Panc1 (cell line): ENCODE results near the gene KIF3A. TPM values are rescaled to one million over a fixed set of nuclear protein-coding genes. Genes with fewer than 3 reads are reported as not detected.

Experiments
- ATAC-seq: fragments of 200-7000 bp; cut with Tn5 transposase; 2 replicates; pipeline ENCODE4 v1.9.1; 2020; ENCODE audit warnings: mild to moderate bottlenecking, moderate library complexity
- BruUV-seq: library from RNA; stranded (reverse); fragments of 400-500 nt; replicated peaks from 2 replicates; lab custom pipeline; 2021; lab: Mats Ljungman, UMichigan
- CTCF ChIA-PET: fragments of 300-600 bp; sonication (Branson Sonifier 250); formaldehyde crosslinking; loops from one replicate; lab custom pipeline; 2022; ENCODE audit warnings: antibody characterized with exemption; lab: Charles Lee
- POLR2A ChIA-PET: fragments of 300-600 bp; sonication (Branson Sonifier 250); formaldehyde crosslinking; loops from one replicate; lab custom pipeline; 2022; ENCODE audit warnings: antibody characterized with exemption; lab: Charles Lee
- DNase-seq: peaks from one replicate; pipeline ENCODE4 v3.0.0-alpha.2; 2010; ENCODE audit warnings: low read depth, low spot score
- H3K27ac ChIP-seq: 2 replicates; pipeline ENCODE4 v1.5.1; 2011; ENCODE audit warnings: mild to moderate bottlenecking, low read length, inconsistent platforms
- H3K27me3 ChIP-seq: fragments of 200-500 bp; sonication (Bioruptor generic); 2 replicates; pipeline ENCODE4 v1.6.0; 2014; ENCODE audit warnings: low read length, inconsistent platforms; ENCODE audit not compliant: control insufficient read depth, insufficient read depth
- H3K36me3 ChIP-seq: fragments of 200-500 bp; sonication (Bioruptor generic); 2 replicates; pipeline ENCODE4 v1.5.1; 2014; ENCODE audit warnings: inconsistent platforms, mild to moderate bottlenecking, low read length, moderate library complexity; ENCODE audit not compliant: control insufficient read depth, insufficient read depth
- H3K4me1 ChIP-seq: 2 replicates; pipeline ENCODE4 v1.5.1; 2011; ENCODE audit warnings: inconsistent platforms, mild to moderate bottlenecking, low read length, moderate library complexity; ENCODE audit not compliant: control insufficient read depth, insufficient read depth
- H3K4me3 ChIP-seq, 2 experiments: 2 replicates each; pipeline ENCODE4 v1.5.1; 2011 to 2012; ENCODE audit warnings: low read depth in 2 of 2, low read length in 2 of 2, mild to moderate bottlenecking in 2 of 2, inconsistent platforms in 1 of 2, moderate library complexity in 1 of 2
- H3K9me3 ChIP-seq: fragments of 200-500 bp; sonication (Bioruptor generic); 2 replicates; pipeline ENCODE4 v1.5.1; 2014; ENCODE audit warnings: low read depth, mild to moderate bottlenecking, inconsistent platforms, low read length, moderate library complexity; ENCODE audit not compliant: control insufficient read depth, insufficient read depth
- CTCF ChIP-seq: fragments of 450-650 bp; IDR thresholded peaks from 2 replicates; pipeline ENCODE4 v1.5.1; 2017; ENCODE audit warnings: mild to moderate bottlenecking
- POLR2AphosphoS5 ChIP-seq: IDR thresholded peaks from 2 replicates; pipeline ENCODE4 v1.6.1; 2012; ENCODE audit warnings: mild to moderate bottlenecking, low read depth, low read length, moderate library complexity
- REST ChIP-seq, 2 experiments: IDR thresholded peaks; 2 replicates each; pipeline ENCODE4 v1.6.1; 2011 to 2012; ENCODE audit warnings: low read depth in 2 of 2, control low read depth in 1 of 2, low read length in 1 of 2, mild to moderate bottlenecking in 1 of 2, moderate library complexity in 1 of 2; ENCODE audit not compliant: insufficient read depth in 1 of 2
- SIN3A ChIP-seq: IDR thresholded peaks from 2 replicates; pipeline ENCODE4 v1.6.1; 2012; ENCODE audit warnings: low read depth, mild to moderate bottlenecking, low read length, moderate library complexity, borderline replicate concordance; ENCODE audit not compliant: insufficient read depth
- TCF7L2 ChIP-seq: IDR thresholded peaks from 2 replicates; pipeline ENCODE4 v1.6.1; 2011; ENCODE audit warnings: mild to moderate bottlenecking, low read depth, low read length, inconsistent platforms
- in situ Hi-C: cut with HindIII; loops from 2 replicates; pipeline ENCODE4 v1.10.0; 2016; ENCODE audit warnings: low sequenced_read_pairs, low pct_unique_long_range_greater_than_20kb
- intact Hi-C: fragments of 100-400 bp; cut with micrococcal nuclease; formaldehyde crosslinking; loops from one replicate; pipeline ENCODE4 v1.10.0; 2022; ENCODE audit not compliant: unreplicated experiment
- total RNA-seq: library from RNA; stranded (reverse); gene quantifications from one replicate; pipeline ENCODE4 v1.2.1, GENCODE V29; 2021; ENCODE audit not compliant: unreplicated experiment

KIF3A gene
- total RNA-seq, 1 experiment from 2014 or later: 17.1 TPM

- H3K4me3 ChIP-seq: no peak overlapping the region
- in situ Hi-C loops: no loop called here
- TF ChIP-seq CTCF (no peak), SIN3A (no peak), REST (IDR thresholded peaks at IDR 0.05; ENCODE audit: insufficient read depth in 1 of 2, low read depth in 2 of 2, low read length in 1 of 2) (no peak), TCF7L2 (no peak), POLR2AphosphoS5 (no peak)
Measured at GRCh38 chr5:132782101-132782500, 44.8 kb upstream of the KIF3A start.

GRCh38 chr5:132781029-132781428 is 43.7 kb upstream of the KIF3A start:
- H3K9me3 ChIP-seq: no peaks in the 10 kb centered on the region
- in situ Hi-C loops (no loop called here), intact Hi-C loops (no loop called here)
- no peak overlapping the region for H3K27ac ChIP-seq
- DNase-seq (no peak), ATAC-seq (no peak)
- H3K4me3 ChIP-seq: no peak overlapping the region
- peaks cover 4% of the 10 kb centered on the region; the same call in 1 of the 2 replicates for H3K27me3 ChIP-seq
- ChIA-PET POLR2A (no interaction called here), CTCF (no interaction called here)
- no TSS peak for BruUV-seq
- no peaks in the 10 kb centered on the region for H3K36me3 ChIP-seq
- peaks cover 2% of the 10 kb centered on the region; the same call in 1 of the 2 replicates for H3K4me1 ChIP-seq
- TF ChIP-seq POLR2AphosphoS5: no peak
- TF ChIP-seq TCF7L2: no peak
- no peak for TF ChIP-seq SIN3A
- no peak for TF ChIP-seq CTCF
- TF ChIP-seq REST (IDR thresholded peaks at IDR 0.05; ENCODE audit: insufficient read depth in 1 of 2, low read depth in 2 of 2, low read length in 1 of 2): no peak

More at GRCh38 chr5:132782101-132782500, 44.8 kb upstream of the KIF3A start:
- CTCF ChIA-PET: no interaction called here
- H3K36me3 ChIP-seq: no peaks in the 10 kb centered on the region
- no TSS peak for BruUV-seq
- no peaks in the 10 kb centered on the region for H3K4me1 ChIP-seq
- POLR2A ChIA-PET: no interaction called here
- H3K27ac ChIP-seq: no peak overlapping the region
- no peaks in the 10 kb centered on the region for H3K9me3 ChIP-seq
- intact Hi-C loops: no loop called here
- H3K27me3 ChIP-seq: peaks cover 4% of the 10 kb centered on the region; the same call in 1 of the 2 replicates
- ATAC-seq (no peak), DNase-seq (no peak)
